Posterior cingulate gyrus (tissue), 11 donors: Measurements from ENCODE around the gene PRR36.
A peak's percentile ranks its signal among the peaks of the same experiment; 100 is the strongest.

Experiments used
- DNase-seq, 10 donors: peaks; one replicate each; pipeline versions ENCODE4 v3.0.0 to v3.0.0-alpha.2; 2020 to 2021; ENCODE audit warnings: mixed read lengths in 3 of 10
- intact Hi-C: fragments of 100-400 bp; cut with DNase I; formaldehyde crosslinking; loops from one replicate; pipeline ENCODE4 v1.15.1; 2023

Gene PRR36

DNA sequence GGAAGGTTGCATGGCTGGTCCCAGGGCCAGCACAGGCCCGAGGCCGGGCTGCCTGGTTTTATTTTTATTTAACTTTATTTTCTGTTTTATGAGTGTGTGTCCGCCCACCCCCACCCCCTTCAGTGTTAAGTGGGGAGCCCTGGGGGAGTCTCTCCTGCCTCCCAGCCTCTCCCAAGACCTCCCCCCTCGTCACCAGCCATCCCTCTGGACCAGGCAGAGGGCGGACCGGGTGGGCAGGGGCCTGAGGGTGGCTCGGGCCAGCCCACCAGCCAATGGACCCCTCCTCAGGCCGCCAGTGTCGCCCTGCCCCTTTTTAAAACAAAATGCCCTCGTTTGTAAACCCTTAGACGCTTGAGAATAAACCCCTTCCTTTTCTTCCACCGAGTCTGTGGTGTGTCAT is 39.9 kb upstream of the PRR36 start:
- intact Hi-C loops, result no loop called here
- peak in 1 of 10 donors; percentile 27 for DNase-seq

DNA sequence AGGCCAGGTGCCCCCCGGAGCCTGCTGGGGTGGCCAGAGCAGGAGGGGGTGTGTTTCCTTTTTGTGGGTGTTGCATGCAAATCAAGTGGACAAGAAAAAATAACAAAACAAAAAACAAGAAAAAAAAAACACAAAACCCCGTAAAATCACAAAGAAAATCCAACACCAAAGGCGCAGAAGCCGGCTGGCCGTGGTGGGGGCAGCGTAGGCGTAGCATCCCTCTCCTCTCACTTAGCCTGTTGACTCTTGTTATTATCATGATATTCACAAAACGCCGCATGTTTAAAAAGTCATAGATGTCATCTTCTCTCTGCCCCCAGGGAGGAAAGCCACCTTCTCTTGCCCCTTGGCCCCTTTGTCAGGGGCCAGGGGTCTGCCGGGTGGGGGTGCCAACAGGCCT is 39.5 kb upstream of the PRR36 start:
- intact Hi-C loops, result no loop called here
- peak in 1 of 10 donors; percentile 59 for DNase-seq

DNA sequence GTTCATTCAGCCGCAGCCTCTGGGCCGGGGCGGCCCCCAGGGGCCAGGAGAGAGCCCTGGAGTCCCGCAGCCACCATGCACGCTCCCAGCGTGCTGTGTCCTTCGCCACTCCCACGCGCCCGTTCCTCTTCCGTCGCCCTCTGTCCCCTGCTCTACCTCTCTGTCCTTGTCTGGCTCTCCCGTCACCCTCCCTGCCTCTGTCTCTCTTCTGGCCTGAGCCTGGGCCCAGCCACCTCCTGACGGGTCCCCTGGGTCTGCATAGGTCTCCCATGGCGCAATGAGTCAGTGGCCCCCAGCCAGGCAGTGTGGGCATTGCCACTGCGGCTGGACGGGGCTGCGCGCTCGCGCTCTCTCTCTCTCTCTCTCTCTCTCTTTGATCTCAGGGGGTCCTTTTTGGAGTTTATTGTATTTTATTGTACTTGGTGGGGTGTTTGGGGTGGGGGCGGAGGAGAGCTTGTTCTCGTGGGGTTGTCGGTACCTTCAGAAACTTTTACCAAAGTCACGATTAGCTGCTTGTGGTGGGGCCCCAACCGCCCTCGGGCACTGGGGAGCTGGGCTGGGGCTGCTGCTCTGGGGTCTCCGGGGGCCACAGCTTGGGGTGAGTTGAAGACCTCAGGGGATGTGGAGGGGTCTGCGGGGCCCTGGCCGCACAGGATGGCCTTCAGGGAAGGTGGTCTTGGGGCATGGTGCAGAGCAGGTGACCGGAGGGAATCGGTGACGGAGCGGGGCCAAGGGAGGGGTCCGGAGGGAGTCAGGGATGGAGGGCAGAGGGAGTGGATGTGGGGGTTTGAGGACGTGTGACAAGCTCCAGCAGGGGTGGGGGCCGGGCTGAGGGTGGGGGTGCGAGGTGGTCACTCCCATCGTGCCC is 38.7 kb upstream of the PRR36 start:
- intact Hi-C loops, result no loop called here
- peak in 1 of 10 donors; percentile 56 for DNase-seq

DNA sequence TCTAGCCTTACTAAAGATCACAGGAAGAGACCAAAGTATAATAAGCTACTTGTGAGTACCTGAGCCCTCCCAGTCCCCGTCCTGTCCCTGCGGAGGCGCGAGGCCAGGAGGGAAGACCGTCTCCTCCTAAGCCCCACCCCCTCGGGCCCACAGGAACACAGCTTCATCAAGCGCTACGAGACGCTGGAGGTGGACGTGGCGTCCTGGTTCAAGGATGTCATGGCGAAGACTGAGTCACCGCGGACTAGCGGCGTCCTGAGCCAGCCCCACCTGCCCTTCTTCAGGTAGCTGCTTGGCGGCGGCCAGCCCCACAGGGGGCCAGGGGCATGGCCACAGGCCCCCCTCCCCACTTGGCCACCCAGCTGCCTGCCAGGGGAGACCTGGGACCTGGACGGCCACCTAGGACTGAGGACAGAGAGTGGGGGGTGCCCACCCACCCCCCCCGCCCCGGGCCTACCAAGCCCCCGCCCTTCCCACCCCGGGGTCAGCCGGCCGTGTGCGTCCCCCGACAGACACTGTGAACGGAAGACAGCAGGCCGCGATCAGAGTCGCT is 38.0 kb upstream of the PRR36 start:
- DNase-seq, result no peak
- intact Hi-C loops, result no loop called here

DNA sequence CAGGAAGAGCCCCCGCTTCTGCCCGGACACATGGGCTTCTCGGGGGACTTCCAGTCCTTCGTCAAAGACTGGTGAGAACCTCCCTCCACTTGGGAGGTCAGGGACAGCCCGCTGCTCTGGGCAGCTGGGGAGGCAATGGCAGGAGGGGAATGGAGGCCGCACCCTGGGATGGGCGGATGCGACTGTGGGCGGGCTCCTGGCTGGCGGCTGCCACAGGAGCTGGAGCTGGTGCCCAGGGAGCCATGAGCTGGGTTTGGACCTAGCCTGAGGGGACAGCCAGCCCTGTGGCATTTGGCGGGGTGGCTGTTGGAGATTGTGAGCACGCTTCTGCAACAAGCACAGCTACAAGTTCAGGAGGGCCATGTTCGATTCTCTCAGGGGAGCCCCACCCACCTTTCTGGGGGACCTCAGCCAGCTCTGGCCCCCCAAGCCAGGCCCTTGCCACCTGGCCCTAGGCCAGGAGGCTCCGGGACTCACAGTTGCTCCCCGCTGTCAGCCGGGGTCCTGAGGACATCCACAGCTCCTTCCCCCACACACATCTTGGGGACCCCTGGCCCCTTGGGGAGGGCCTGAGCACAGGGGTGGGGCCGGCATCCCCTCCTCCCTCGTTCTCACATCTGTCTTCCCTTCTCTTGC is 37.4 kb upstream of the PRR36 start:
- intact Hi-C loops, result no loop called here
- DNase-seq, result no peak

DNA sequence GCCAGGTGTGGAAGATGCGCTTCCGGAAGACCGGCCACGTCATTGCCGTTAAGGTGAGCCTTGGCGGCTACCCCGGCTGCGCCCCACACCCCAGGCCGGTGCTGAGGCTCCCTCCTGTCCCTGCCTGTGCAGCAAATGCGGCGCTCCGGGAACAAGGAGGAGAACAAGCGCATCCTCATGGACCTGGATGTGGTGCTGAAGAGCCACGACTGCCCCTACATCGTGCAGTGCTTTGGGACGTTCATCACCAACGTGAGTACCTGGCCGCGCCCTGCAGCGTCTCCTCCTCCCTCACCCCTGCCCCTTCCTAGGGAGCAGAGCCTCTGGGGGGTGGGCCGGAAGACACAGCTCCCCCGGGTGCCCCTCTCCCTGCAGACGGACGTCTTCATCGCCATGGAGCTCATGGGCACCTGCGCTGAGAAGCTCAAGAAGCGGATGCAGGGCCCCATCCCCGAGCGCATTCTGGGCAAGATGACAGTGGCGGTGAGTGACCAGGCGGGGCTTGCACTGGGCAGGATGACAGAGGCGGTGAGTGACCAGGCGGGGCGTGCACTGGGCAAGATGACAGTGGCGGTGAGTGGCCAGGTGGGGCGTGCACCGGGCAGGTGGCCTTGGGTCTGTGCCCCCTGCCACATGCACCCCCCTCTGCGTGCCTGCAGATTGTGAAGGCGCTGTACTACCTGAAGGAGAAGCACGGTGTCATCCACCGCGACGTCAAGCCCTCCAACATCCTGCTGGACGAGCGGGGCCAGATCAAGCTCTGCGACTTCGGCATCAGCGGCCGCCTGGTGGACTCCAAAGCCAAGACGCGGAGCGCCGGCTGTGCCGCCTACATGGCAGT is 36.4 kb upstream of the PRR36 start:
- intact Hi-C loops, result no loop called here
- DNase-seq, result no peak

DNA sequence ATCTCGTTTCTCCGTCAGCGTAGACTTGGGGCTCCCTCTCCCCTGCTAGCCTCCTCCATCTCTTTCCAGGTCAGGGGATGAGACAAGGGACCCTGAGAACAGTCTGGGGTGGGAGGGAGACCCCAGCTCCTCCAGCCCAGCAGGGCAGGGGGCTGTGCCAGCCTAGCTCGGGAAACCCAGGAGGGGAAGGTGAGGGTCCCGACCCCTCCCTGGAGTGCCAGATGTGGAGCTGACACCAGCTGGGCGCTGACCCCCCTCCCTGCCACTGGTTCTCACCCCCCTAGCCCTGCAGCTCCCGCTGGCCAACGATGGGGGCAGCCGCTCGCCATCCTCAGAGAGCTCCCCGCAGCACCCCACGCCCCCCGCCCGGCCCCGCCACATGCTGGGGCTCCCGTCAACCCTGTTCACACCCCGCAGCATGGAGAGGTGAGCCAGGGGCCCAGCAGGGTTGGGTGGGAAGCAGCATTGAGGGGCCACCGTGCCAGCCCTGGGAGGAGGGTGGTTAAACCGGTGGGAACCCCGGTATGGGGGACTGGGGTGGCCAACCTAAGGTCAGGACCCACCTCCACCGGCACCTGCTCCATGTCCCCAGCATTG is 35.4 kb upstream of the PRR36 start:
- intact Hi-C loops, result no loop called here
- DNase-seq, result no peak

DNA sequence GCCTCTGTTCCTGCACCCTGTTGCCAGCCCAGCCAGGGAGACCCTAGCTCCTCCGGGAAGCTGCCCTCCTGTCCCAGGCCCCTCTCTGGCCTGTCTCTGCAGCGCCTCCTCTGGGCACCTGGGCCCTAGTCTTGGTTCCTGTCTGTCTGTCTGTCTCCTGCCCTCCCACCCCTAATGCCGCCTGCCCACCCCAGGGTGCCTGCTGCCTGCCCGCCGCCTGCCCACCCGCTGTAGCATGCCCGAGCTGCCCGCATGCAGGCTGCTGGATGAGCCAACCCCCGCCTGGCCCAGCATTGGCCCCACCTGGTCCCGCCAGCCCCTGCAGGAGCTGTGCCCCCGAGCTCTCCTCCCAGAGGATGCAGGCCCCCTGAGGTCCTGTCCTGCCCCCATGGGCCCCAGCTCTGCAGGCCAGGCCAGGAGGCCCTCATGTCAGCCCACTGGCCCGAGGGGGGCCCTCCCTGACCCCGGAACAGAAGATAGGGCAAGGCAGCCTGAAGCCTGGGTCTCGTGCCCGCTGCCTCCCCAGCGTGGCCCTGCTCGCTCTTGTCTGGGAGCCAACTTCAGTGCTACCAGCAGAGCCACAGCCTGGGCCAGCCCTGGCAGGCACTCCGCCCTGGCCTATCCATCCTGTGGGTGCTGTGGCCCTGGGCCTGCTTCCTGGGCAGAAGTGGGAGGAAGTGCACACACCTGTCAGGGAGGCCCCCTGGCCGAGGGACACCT is 34.7 kb upstream of the PRR36 start:
- intact Hi-C loops, result no loop called here
- DNase-seq, result no peak

DNA sequence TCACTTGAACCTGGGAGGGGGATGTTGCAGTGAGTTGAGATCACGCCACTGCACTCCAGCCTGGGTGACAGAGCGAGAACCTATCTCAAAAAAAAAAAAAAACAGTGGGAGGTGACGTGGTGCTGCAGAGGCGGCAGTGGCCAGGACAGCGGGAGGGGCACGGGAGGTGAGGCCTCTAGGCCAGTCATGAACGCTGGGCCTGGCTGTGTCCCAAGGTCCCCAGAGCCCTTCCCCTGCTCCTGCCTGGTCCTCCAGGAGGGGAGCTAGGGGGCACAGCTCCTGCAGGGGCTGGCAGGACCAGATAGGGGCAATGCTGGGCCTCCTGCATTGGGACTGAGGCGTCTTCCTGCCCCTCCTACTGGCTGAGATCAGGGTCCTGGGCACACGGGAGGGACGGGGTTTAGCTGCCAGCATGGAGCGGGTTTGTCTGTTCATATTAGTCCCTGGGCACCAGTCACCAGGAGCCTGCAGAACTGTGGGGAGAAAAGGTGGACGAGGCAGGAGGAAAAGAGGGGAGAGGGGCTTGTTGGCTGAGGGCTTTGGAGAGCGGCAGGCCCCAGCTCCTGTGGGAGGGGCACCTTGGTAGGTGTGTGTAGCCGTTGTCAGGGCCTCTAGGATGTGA is 34.0 kb upstream of the PRR36 start:
- intact Hi-C loops, result no loop called here
- DNase-seq, result no peak

DNA sequence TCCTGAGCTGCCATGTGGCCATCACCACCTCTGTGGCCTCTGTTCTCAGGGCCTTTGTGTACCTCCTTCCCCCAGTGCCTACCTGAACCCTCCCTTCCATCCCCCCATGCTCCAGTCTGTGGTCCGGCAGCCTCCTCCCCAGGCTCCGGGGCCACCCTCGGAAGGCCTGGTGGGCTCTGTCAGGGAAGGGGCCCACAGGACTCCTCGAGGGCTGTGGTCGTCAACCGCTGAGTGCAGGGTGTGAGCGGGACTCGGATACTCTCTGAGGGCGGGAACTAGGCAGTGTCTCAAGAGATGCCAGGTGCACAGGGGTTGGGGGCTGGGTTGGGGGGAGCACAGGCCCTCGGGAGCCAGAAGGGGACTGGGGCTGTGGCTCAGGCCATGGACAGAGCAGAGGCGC is 33.4 kb upstream of the PRR36 start:
- no peak for DNase-seq
- intact Hi-C loops, result no loop called here

DNA sequence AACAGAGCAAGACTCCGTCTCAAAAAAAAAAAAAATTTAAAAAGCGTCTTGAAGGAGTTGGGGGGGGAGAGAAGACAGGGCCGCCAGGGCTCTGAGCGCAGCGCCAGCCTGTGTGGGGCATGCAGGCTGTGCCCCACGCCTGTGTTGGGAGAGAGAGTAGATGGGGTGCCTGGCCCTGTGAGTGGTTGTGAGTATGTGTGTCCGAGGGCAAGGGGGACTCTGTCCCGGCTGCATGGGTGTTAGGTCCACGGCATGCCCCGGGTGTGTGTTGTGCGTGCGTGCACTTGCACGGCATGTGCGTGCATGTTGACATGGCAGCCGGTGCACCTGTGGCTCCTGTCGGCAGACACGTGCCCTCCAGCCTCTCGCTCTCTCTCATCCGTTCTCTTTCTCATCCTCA is 32.9 kb upstream of the PRR36 start:
- DNase-seq, result no peak
- intact Hi-C loops, result no loop called here

DNA sequence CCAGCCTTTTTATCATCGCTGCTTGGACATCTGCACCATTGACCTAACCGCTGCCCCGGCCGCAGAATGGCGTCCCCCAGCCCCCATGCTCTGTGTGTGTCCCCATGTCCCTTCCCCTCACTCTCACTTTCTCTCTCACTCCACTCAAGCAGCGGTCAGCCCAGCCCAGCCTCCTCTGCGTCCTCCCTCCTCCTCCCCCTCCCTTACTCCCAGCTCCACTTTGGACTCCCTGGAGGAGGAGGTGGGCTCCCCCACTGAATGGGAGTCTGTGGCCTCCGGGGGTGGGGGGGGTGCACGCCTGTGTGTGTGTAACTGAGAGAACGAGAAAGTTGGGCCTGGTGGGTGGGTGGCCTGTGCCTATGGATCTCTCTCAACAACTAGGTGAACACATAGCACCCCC is 31.7 kb upstream of the PRR36 start:
- no peak for DNase-seq
- intact Hi-C loops, result loop anchor here (2.0 kb wide), 1 partner anchor 13 kb away; no protein-coding TSS in a partner anchor

DNA sequence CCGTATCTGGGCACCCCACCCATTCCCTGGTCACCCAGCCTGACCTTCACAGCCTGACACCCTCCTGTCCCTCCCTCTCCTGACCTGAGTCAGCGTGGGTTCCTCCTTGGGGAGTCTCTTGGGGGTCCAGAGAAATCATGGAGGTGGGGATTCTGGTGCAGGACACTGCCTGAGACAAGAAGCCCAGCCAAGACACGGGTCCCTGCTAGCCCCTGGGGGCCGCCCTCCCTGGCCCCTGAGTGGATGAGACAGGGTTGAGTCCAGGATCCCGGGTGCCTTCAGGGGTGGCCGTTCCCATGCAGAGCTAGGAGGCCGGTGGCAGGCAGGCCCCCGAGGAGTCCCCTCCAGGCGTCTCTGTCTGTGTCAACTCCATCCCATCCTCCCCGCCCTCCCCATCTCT is 31.1 kb upstream of the PRR36 start:
- intact Hi-C loops, result loop anchor here (2.0 kb wide), 1 partner anchor 14 kb away; no protein-coding TSS in a partner anchor
- peak in 1 of 10 donors; percentile 75 for DNase-seq

DNA sequence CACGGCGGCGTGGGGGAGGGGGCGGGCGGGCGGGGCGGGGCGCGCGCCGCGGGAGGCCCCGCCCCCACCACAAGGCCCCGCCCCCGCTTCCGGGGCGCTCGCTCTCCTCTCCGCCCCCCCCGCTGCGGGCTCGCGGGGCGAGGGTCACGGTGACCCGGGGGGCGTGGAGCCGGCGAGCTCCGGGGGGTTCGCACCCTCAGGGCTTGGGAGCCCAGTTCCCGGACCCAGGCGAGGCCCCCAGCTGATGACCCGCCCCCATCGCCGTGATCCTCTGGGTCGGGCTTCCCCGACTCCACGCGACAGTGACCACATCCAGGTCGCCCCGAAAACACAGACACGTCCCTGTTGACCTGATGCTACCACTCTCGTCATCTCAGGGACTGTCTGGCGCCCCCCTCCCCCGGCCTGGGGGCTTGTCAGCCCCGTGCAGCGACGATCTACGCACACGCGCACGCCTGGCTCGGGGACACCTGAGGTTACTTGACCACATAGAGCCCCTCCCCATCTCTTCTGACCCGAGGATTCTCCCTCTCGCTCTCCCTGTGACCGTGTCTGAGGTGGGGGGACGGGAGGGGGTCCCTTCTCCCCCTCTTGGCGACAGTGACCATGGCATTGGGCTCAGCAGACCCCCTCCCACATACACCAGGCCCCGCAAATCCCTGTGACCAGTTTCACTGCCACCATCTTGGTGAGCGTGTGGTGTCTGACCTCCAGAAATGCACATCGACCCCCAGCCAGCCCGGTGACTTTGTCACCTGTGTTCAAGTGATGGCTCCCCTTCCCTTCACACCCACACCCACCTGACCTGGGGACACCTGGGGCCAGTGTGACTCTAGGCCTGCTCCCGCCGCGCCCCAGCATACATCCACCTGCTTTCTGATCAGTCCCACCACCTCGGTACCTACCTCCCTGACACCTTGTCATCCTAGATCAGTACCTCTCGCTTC is 30.2 kb upstream of the PRR36 start:
- intact Hi-C loops, result loop anchor here (2.0 kb wide), 1 partner anchor 14 kb away; no protein-coding TSS in a partner anchor

DNA sequence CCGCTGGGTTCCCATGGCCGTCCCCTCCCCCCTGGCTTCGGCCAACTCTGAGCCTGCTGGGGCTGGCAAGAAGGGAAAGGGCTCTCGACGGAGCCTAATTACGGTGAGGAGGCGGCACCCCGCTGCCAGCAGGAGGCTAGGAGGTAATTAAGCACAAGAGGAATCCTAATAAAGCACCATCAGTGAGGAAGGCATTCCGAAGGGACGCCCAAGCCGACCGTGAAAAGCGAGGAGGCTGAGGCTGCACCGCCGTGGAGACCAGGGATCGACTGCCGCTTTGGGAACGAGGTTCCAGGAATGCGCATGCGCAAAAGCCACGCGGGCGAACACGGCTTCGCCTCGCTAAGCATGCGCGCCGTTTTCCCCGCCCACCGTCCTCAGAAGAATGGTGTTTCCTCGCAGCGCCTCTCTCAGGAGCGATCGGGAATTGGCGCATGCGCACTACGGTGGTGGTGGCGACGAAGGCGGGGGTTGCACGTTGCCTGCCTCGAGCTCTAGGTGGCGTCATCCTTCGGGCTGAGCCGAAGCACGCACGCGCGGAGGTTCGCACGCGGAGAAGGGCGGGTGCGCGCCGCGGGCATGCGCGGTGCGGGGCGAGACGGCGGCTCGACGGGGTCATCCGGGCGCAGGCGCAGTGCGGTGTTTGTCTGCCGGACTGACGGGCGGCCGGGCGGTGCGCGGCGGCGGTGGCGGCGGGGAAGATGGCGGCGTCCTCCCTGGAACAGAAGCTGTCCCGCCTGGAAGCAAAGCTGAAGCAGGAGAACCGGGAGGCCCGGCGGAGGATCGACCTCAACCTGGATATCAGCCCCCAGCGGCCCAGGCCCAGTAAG is 29.3 kb upstream of the PRR36 start, which contains the start of gene MAP2K7:
MAP2K7 (plus strand) TSS at position 634 of the 830 bp plus-strand sequence; CDS start at position 702, 68 bp downstream.
- intact Hi-C loops, result loop anchor here (2.0 kb wide), 1 partner anchor 15 kb away; no protein-coding TSS in a partner anchor
- peak; percentile 98 to 100 (median 100) for DNase-seq

More for the DNA sequence above, 30.2 kb upstream of the PRR36 start:
- peak in 1 of 10 donors; percentile 88 for DNase-seq

DNA sequence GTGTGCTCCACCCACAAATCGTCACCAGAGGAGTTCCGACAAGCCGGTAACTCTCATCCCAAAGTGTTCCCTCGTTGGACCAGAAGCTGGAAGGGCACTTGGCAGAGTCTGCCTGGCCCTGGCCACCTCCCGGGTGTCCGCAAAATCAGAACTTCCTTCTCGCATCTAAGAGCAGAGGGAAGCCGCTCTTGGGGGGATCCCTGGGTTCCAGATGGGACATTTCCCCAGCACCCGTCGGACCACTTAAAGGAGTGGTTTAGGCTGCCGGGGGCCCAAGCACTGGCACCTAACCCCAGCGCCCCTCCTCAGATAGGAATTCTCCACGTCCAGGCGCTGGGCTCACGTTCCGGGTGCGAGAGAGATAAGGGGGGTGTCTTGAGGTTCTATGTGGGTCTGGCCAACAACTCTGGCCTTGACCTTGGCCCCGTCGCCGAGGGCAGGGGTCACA is 28.6 kb upstream of the PRR36 start:
- DNase-seq, result peak in 1 of 10 donors; percentile 83
- intact Hi-C loops, result no loop called here

DNA sequence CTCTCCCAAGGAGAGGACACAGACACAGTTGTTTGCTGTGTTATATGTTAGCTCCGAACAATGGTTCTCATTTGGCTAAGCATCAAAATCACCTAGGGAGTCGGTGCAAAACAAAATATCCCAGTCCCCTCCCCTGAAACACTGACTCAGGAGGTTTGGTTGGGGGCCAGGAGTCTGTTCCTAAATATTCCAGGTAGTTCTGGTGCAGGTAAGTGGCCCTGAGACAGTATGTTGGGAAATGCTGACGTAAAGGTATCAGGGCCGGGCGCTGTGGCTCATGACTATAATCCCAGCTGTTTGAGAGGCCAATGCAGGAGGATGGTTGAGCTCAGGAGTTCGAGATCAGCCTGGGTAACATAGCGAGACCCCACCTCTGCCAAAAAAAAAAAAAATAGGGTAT is 27.1 kb upstream of the PRR36 start:
- no peak for DNase-seq
- intact Hi-C loops, result no loop called here
